NCI-H82 treated with DMSO at 0.1 percent for 48 hours (cell line): Measurements from ENCODE around the gene HOXA10.

Experiments
- DNase-seq: peaks from one replicate; lab custom pipeline; 2025; ENCODE audit not compliant: unreplicated experiment; lab: John Stamatoyannopoulos, UW

The HOXA10 gene

GRCh38 chr7:27191833-27192545, 17.9 kb upstream of the HOXA10 start:
- DNase-seq: no peak

DNA sequence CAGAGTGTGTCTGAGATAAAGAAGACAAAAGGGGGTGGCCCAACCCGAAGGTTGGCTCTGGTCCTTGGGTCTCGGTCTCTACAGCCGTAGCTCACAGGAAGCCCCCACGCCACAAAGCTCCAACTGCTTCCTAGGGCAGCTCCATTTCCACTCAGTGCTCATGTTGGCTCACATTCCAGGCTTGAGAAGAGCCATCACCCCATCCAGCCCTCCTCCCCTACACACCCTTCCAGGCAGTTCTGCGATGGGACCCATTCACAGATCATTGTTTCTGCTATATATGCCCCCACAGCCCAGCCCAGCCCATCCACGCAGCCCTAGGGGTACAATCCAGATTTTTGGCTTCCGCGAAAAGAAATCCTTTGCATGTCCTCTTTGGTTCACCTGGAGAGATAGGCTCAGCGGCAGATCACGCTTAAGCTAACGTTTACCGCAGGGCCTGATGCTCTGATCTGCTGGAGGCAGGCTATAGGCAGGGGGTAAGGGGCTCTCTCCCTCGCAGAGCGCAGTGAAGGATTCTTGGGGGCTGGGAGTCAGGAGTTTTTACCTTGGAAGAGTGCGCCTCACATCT, 17.1 kb upstream of the HOXA10 start:
- no peak for DNase-seq

DNA sequence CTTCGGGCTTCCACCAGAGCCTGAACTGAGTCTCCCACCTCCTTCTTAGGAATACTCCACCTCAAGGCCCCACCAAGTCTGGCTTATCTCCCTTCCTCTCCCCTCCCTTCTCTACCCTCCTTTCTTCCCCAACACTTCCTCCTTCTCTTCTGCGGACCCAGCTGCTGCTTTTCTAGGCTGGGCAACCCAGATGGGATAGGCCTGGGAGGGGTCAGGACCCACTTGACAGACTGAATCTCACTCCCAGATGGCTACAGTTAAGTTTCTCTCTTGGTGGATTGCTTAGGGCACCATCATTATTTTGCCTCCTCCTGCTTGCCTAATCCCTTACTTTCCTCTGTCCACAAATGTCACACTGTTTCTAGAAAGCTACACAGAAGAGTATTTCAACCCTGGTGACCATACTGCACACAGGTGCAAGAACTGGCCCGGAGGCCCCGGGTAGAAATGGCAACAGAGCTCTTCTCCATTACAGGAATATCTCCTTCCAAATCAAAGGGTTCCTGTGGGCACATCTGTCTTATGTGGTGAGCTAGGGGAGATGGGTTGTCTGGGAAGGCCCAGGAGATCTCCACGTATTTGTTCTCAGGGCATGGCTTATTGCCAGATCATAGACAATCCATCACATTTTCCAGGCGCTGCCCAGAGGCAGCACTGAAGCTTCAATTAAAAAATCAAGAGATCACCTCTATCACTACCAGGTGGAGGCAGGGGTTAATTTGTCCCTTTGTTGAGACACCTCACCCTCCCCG, 16.1 kb upstream of the HOXA10 start:
- DNase-seq: no peak

GRCh38 chr7:27189295-27189996, 15.3 kb upstream of the HOXA10 start:
- no peak for DNase-seq

DNA sequence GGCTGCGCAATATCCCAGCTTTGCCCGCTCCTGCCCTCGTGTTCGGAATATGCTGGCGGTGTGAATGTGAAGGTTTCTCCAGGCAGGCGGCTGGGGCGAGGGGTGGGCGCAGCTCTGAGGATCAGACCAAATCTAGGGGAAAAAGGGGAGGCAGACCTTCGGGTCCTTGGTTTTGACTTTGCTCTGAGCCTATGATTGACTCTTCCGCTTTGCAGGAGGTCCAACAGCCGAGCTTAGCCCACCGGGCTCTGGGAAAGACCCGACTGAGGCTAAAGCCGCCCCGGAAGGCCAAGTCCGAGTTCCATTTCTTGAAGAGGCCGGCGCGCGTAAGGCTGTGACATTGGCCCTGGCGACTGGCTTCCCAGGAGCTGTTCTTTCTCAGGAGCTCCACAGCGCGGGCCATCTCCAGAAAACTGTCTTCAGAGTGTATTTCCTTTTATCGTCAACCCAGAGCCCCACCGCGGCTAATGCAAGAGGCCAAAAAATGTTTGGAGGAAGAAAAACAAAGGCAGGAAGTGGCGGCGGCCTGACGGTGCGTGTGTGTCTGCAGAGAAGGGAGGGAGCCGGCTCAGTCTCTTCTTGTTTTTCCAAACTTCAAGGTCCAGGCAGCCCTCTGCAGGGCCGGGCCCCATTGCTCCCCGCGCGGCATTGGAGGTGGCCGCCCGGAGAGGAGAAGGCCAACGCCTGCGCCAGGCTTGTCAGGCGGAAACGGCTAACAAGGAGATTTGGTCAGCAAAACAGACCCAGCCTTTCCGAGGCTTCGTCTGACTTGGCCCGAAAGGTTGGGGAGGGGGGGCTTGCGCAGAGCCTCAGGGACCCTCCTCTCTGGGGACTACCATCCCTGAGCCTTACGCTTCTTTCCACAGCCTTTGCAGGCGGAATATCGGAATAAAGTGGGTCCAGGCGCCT, 14.5 kb upstream of the HOXA10 start:
- DNase-seq: no peak

DNA sequence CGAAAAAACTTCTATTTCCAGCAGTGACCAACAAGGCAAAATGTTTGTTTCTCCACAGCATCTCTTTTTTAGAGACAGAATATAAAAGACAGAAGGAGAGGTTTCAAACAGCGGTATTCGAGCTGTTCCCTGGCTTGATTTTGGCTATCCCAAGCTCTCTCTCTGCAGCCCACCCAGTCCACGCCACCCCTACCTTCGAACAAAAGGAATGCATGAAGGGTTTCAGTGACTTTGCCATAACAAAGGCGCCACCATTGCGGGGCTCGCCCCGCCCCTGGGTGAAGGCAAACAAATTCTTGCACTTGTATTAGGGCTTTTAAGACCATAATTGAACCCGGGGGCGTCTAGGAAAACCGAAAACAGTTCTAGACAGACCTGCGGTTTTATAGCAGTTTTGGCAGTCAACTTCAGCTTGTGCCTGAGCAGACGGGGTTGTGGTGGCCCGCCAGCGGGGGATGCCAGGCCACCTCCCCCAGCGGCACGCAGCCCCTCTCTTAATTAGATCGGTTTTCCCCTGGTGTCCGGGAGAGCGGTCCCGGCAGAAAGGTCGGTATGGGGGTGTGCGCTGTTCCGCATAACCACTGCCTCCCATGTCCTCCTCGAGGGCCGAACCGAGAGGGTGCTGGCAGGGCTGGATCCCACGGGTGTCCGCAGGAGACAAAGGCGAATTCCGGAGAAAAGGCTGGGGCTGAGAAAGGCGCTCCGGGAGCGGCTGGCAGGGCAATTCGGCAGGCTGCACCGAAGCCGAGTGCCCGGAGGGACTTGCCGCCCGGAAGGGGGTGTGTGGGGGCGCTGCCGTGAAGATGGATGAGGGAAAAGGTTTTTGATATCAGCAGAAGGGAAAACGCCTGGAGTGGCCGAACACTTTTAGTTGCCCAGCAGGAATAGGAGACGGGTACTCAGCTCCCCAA, 13.6 kb upstream of the HOXA10 start:
- DNase-seq: no peak

GRCh38 chr7:27186668-27187474, 12.8 kb upstream of the HOXA10 start:
- no peak for DNase-seq

DNA sequence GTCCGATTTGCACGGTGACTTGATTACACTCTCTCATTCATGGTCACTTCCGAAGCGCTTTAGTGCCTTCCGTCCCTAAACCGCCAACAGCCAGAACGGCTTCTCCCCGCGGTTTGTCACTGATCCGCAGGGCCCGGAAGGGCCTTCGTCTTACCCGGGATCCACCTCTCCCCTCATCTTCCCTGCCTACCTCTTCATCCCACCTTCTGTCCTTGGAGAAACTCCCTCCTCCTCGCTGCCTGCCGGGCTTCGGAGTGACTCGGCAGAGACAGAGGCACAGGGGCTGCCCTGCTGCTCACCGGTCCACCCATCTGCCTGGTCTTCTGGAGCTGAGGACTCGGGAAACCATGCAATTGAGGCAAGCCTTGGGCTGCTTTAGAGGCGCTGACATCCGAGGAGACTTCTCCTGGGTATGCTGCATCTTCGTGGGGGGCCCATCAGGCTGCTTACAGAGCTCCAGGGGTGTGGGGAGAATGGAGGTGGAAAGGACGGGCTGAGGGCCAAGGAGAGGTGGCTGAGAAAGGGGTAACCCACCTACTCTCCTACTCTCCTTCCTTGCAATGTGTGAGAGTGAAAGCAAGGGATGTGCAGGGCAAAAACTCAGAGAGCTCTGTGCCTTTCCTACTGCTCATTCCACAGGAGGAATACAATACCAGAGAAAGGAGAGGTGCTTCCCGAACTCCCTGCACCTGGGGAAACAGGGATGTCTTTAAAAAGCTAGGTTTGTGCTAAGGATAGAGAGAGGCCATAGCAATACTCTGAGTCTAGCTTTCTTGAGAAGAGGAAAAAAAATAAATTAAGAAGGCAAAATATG, 11.9 kb upstream of the HOXA10 start:
- no peak for DNase-seq

DNA sequence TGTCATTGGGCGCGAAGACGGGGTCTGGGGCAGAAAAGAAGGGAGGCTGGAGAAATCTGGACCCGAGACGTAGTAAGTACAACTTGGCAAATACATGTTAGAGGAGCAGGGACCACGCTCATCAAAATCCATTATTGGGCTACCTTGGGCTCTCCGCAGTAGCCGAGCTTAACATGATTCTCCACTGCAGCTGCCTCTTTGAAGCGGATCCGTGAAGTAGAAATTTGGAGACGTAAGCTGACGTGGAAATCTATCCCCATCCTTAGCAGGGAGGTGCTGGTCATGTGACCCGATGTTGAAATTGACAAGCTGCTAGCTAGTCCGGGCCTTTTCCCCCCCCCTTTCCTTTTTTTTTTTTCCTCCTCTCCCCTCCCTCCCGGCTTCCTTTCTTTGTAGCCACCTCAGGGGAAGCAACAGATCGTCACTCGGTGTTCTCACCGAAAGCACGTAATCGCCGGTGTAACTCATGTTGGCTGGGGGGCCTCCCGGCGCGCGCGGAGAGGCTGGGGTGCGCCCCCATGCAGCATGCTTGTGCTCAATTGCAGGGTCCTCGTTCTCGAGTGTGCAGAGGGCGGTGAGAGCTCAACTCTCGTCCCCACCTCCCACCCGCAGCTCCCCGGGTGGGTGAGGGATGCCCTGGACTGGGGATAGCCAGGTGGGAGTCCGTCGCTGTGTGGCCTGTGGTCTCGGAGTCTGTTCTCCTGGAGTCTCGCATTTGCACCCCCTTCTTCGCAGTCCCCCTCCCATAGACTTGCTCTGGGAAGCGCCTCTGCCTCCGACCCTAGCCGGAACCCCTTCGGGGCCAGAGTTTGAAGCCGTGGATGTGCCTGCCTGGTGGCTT, 11.1 kb upstream of the HOXA10 start, which contains the start of gene HOXA11:
Gene HOXA11, minus strand, starts transcription at position 220 of the 841 bp plus-strand sequence. Its CDS starts 88 bp downstream, at position 132.
- DNase-seq: peak; percentile 26

DNA sequence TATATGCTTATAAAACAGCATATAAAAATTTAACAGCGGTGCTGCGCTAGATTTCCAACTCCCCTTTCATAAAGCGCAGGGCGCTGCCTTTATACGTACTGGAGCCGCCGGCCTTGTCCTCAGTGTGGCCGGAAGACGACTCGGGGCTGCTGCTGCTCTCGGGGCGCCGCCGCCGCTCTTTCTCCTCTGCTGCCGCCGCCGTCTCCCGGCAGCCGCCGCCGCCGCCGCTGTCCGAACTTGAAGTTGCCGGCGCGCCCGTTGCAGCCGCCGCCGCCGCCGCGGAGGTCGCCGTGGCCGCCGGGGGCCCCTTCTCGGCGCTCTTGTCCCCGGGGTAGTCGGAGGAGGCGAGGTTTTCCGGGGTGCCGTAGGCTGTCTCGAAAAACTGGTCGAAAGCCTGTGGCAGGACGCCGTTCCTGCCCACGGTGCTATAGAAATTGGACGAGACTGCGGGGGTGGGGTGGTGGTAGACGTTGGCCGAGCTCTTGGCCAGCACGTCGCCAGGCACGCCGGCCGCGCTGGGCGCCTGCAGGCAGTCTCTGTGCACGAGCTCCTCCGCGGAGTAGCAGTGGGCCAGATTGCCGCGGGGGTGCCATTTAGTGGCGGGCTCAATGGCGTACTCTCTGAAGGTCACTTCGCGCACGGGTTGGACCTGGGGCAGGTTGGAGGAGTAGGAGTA, 10.4 kb upstream of the HOXA10 start:
- DNase-seq: no peak

- DNase-seq: no peak
Measured at GRCh38 chr7:27183682-27184336, 9.7 kb upstream of the HOXA10 start.

GRCh38 chr7:27182861-27183681, 9.0 kb upstream of the HOXA10 start:
- no peak for DNase-seq

- DNase-seq: no peak
Measured at GRCh38 chr7:27182285-27182841, 8.2 kb upstream of the HOXA10 start.

GRCh38 chr7:27181795-27182275, 7.7 kb upstream of the HOXA10 start:
- DNase-seq: no peak
